Measurements from ENCODE around the gene DLX5.

Gene DLX5

DNA sequence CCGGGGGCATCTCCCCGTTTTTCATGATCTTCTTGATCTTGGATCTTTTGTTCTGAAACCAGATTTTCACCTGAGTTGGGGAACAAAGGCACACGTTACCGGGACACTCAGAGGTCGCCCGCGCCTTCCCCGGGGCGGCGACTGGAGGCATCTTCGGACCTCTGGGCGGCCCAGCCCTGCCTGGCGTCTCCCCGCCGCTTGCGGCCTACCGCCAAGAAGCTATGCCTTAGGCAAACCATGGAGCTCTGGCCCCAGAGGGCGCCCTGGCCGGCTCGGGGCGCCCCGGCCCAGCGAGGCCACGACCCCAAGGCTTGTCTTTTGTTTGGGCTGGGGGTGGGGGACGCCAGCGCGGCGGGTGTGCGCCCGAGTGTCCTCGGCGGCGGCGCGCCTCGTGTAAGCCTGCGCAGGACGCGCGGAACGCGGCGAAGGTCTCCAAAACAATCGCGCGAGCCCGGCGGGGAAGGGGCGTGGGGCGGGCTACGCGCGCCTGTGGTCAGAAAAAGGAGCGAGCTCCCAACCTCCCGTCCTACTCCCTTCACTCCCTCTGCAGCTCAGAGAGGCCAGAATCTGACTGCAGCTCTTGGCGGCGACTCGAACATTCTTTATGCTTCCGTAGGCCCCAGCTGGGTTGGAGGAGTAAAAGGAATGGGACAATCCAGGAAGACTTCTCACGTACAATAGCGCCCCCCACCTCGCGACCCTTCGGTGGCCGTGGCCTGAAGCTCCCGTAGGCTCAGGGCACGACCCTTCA lies 3.5 kb downstream of the DLX5 start:
- no peak for DNase-seq (ENCODE audit: low read depth)
- no peak overlapping the region for H3K4me3 ChIP-seq (ENCODE audit: low read depth, low read length)
- TF ChIP-seq, protein P1, sequence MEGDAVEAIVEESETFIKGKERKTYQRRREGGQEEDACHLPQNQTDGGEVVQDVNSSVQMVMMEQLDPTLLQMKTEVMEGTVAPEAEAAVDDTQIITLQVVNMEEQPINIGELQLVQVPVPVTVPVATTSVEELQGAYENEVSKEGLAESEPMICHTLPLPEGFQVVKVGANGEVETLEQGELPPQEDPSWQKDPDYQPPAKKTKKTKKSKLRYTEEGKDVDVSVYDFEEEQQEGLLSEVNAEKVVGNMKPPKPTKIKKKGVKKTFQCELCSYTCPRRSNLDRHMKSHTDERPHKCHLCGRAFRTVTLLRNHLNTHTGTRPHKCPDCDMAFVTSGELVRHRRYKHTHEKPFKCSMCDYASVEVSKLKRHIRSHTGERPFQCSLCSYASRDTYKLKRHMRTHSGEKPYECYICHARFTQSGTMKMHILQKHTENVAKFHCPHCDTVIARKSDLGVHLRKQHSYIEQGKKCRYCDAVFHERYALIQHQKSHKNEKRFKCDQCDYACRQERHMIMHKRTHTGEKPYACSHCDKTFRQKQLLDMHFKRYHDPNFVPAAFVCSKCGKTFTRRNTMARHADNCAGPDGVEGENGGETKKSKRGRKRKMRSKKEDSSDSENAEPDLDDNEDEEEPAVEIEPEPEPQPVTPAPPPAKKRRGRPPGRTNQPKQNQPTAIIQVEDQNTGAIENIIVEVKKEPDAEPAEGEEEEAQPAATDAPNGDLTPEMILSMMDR (IDR thresholded peaks at IDR 0.05; ENCODE audit: insufficient read depth, low read depth, low read length, missing control alignments), result no peak

DNA sequence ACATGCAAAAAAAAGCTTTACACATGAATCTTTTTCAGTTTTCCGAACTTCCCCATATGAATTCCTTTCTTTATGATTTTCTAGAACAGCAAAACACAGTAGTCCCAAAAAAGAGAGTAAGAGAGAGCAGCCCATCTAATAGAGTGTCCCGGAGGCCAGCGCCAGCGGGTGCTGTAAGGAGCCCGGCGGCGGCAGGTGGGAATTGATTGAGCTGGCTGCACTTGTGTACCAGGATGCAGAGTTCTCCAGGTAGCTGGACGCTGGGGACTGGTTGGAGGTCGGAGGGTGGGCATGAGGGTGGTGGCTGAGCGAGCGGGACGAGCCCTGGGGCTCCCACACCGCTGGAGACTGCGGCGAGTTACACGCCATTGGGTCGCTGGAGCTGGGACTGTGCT lies 4.0 kb downstream of the DLX5 start:
- H3K4me3 ChIP-seq (ENCODE audit: low read depth, low read length), result no peak overlapping the region
- TF ChIP-seq, protein P1 (IDR thresholded peaks at IDR 0.05; ENCODE audit: insufficient read depth, low read depth, low read length, missing control alignments), result no peak
- no peak for DNase-seq (ENCODE audit: low read depth)

DNA sequence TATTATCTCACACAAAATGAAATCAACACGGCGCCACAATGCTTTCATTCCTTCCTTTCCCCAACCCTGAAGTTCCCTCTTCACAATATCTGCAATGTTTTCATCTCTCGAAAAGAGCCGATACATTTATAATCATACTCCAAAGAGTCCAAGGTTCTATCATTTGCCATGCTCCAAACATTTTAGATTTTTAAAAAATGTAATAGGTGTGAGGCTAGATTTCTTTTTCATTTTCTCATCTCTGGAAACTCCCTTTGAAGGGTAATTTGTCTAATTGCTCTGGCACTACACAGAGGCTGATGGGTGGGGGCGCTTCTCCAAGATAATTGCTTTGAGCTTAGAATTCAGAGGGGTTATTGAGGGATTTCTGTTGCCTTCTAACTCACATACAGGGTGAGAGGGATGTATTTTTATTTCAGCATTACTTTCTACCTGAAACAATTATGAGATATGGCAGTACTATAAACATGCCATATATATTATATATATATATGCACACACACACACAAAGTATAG lies 4.9 kb downstream of the DLX5 start:
- no peak for DNase-seq (ENCODE audit: low read depth)
- H3K4me3 ChIP-seq (ENCODE audit: low read depth, low read length), result no peak overlapping the region
- TF ChIP-seq, protein P1 (IDR thresholded peaks at IDR 0.05; ENCODE audit: insufficient read depth, low read depth, low read length, missing control alignments), result no peak

DNA sequence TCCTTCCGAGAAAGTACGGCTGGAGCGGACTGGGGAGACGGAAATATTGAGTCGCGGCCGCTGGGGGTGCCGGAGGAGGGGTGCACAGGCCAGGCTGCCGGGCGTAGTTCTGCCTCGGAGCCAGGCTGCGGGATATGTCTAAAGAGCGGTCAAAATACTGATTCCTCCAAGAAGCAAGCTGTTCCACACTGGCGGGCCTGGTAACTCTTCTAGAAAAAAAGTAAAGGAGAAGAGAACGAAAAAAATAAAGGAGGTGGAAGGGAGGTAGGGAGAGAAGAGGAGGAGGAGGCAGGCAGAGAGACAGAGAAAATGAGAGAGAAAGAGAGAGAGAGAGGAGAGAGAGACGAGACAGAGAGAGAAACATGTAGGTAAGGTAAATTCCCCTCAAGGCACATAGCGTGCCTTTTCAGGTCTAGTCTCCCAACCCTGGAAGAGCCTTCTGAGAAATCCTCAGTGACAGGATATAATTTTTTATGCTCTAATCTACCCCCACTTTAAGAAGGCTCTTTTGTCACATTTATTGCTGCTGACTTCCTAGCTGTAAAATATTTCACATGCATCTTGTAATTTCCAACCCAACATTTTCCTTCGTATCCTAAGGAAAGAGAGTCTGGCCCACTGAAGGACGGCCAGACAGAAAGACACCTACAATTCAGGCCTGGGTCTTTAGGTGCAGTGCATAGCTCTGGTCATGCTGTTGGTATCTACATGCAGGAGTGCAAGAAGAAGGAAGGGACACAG lies 5.7 kb downstream of the DLX5 start:
- H3K4me3 ChIP-seq (ENCODE audit: low read depth, low read length), result no peak overlapping the region
- DNase-seq (ENCODE audit: low read depth), result no peak
- TF ChIP-seq, protein P1 (IDR thresholded peaks at IDR 0.05; ENCODE audit: insufficient read depth, low read depth, low read length, missing control alignments), result no peak

DNA sequence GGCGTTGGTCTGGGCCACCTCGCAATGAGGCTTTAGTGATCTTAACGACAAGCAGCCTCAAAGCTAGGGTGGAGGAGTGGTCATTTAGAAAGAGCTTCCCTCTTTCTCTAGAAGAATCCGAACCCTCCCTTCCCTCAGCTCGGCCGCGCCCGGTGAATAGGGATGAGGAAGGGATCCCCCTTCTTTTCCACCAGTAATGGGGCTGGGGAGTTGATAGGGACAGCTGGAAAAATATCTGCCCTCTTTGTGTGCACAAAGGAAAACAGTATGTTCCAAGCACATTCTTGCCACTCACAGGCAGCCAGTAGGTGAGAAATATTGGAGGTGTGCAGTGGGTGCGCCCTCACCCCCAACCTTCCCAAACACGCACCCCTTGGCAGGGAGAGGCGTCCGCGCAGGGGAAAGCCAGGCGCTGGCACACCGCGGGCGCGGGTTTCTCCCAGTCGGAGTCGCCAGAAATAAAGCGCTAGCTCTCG lies 6.5 kb downstream of the DLX5 start:
- no peak for DNase-seq (ENCODE audit: low read depth)
- TF ChIP-seq, protein P1 (IDR thresholded peaks at IDR 0.05; ENCODE audit: insufficient read depth, low read depth, low read length, missing control alignments), result no peak
- no peak overlapping the region for H3K4me3 ChIP-seq (ENCODE audit: low read depth, low read length)

DNA sequence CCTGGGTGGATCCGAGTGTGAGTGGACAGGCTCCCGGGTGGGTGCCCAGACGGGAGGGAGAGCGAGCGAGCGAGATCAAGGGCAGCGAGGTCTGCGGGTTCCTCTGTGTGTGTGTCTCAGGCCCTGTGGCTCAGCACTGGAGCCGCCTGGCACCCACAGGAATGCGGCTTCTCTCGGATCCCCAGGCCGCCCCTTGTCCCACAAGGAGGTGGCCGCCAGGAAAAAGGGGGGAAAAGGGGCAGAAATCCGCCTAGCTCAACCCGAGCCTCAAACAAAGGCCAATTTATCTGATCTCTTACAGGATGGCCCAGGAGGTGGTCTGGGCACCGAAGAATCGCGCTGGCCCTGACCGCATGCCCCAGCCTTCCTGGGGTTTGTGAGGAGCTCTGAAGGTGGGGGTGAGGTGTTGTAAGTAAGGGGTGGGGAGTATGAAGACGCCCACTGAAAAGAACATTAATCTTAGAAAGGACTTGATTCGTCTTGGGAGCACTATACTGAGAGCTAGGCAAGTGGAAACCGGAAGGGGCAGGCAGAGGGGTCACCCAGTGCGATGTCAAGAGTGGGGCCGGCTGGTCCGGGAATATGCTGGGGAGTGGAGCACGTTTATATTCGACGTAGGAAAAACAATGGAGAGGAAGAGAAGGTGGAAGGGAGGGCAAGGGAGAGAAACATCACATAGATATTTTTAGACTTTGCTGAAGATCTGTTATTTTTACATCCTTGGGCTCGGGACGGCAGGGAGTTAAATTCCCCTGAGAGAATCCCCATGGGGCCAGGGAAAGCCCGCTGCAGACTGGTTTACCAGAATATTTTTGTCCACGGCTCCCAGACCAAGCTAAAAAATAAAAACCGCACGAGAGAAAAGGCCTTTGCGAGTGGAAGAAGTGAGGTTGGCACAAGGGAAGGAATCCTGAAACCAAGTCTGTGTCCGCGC lies 7.2 kb downstream of the DLX5 start:
- no peak for DNase-seq (ENCODE audit: low read depth)
- H3K4me3 ChIP-seq (ENCODE audit: low read depth, low read length), result no peak overlapping the region
- TF ChIP-seq, protein P1 (IDR thresholded peaks at IDR 0.05; ENCODE audit: insufficient read depth, low read depth, low read length, missing control alignments), result no peak
